Lung (tissue), 12 donors: ENCODE measurements around the gene LTB4R. TPM values are rescaled to one million over a fixed set of nuclear protein-coding genes. Genes with fewer than 3 reads are reported as not detected.

Experiments
- ATAC-seq: fragments of 200-7000 bp; cut with Tn5 transposase; one replicate; pipeline ENCODE4 v1.9.1; 2020; ENCODE audit warnings: moderate number of reproducible peaks; ENCODE audit not compliant: insufficient read depth, low FRiP score
- DNase-seq, 3 donors: peaks; one replicate each; pipeline ENCODE4 v3.0.0-alpha.2; 2013 to 2017
- H3K27ac ChIP-seq, 2 donors: one replicate each; pipeline ENCODE4 v1.5.1; 2013; ENCODE audit warnings: mild to moderate bottlenecking in 2 of 2, moderate library complexity in 2 of 2, control low read depth in 1 of 2, inconsistent platforms in 1 of 2, low read depth in 1 of 2, low read length in 1 of 2
- H3K27me3 ChIP-seq, 3 donors: one replicate each; pipeline ENCODE4 v1.5.1; 2013; ENCODE audit warnings: low read length in 2 of 3; ENCODE audit not compliant: control insufficient read depth in 3 of 3, insufficient read depth in 3 of 3
- H3K36me3 ChIP-seq, 4 donors: one replicate each; pipeline ENCODE4 v1.5.1; 2013; ENCODE audit warnings: low read length in 4 of 4, mild to moderate bottlenecking in 1 of 4, moderate library complexity in 1 of 4; ENCODE audit not compliant: control insufficient read depth in 4 of 4, insufficient read depth in 4 of 4
- H3K4me1 ChIP-seq, 5 donors: one replicate each; pipeline ENCODE4 v1.5.1; 2013; ENCODE audit warnings: low read length in 5 of 5, mild to moderate bottlenecking in 2 of 5, moderate library complexity in 1 of 5; ENCODE audit not compliant: control insufficient read depth in 5 of 5, insufficient read depth in 5 of 5
- H3K4me3 ChIP-seq: one replicate; pipeline ENCODE4 v1.5.1; 2013; ENCODE audit warnings: mild to moderate bottlenecking, control low read depth, moderate library complexity
- H3K9ac ChIP-seq, 2 donors: one replicate each; pipeline ENCODE4 v1.5.1; 2013; ENCODE audit warnings: low read length in 2 of 2, control low read depth in 1 of 2; ENCODE audit not compliant: insufficient read depth in 1 of 2
- H3K9me3 ChIP-seq, 4 donors: one replicate each; pipeline ENCODE4 v1.5.1; 2013; ENCODE audit warnings: low read length in 3 of 4, mild to moderate bottlenecking in 1 of 4, moderate library complexity in 1 of 4; ENCODE audit not compliant: control insufficient read depth in 4 of 4, insufficient read depth in 3 of 4
- CTCF ChIP-seq: IDR thresholded peaks from 2 replicates; pipeline ENCODE4 v1.5.1; 2012; ENCODE audit warnings: mild to moderate bottlenecking; ENCODE audit errors: control extremely low read depth, extremely low read depth
- WGBS, 2 donors: extraction: QIAGEN DNeasy Blood & Tissue Kit; methylation state at CpG; one replicate each; pipeline ENCODE4 v1.1.7; 2013; 5-methylcytosine and 5-hydroxymethylcytosine counted together
- polyA plus RNA-seq, 2 donors: library from polyadenylated mRNA; stranded (reverse); fragments of 200-250 nt; gene quantifications; one replicate each; pipeline ENCODE4 v1.2.1, GENCODE V29; 2013
- total RNA-seq, 2 donors: library from RNA; depleted of rRNA in 1 of 2; stranded (reverse); fragments of >200 nt in 1 of 2; gene quantifications; one replicate each; pipeline ENCODE4 v1.2.1, GENCODE V29; 2014 to 2021
- donor health status: control.
- donor health status: control.
- donor health status: Bipolar disorder and iron deficiency.
- donor health status: healthy.
- donor health status: DM: yes; HTN: yes; CAD: no.

The LTB4R gene
- total and polyA plus RNA-seq, 4 donors: 4.4 to 47.0 (median 11.0) TPM

GRCh38 chr14:24286996-24287395, 24.3 kb upstream of the LTB4R start:
- H3K9me3 ChIP-seq: no peaks in the 10 kb centered on the region
- peaks cover 7 to 22% (median 15%) of the 10 kb centered on the region in 4 donors for H3K36me3 ChIP-seq
- no peak overlapping the region for H3K9ac ChIP-seq
- H3K4me3 ChIP-seq: no peak overlapping the region
- H3K27me3 ChIP-seq: no peaks in the 10 kb centered on the region
- TF ChIP-seq CTCF: no peak
- no peak for DNase-seq
- no peak overlapping the region for H3K27ac ChIP-seq
- 95 to 97% methylated on average over 5 of the region's 5 CpGs for WGBS, 2 donors
- no peaks in the 10 kb centered on the region for H3K4me1 ChIP-seq
- ATAC-seq: no peak

GRCh38 chr14:24289649-24290280, 21.5 kb upstream of the LTB4R start:
- Histone ChIP-seq H3K27me3 (no peaks in the 10 kb centered on the region), H3K4me3 (no peak overlapping the region), H3K36me3 (peaks cover 7 to 29% (median 20%) of the 10 kb centered on the region in 4 donors), H3K4me1 (no peaks in the 10 kb centered on the region), H3K27ac (no peak overlapping the region), H3K9me3 (no peaks in the 10 kb centered on the region), H3K9ac (no peak overlapping the region)
- WGBS, 2 donors: 70 to 80% methylated on average over 6 of the region's 6 CpGs
- no peak for TF ChIP-seq CTCF
- ATAC-seq: no peak
- no peak for DNase-seq

GRCh38 chr14:24290746-24291145, 20.6 kb upstream of the LTB4R start:
- Histone ChIP-seq H3K27me3 (no peaks in the 10 kb centered on the region), H3K27ac (no peak overlapping the region), H3K4me3 (no peak overlapping the region), H3K36me3 (peaks cover 7 to 31% (median 23%) of the 10 kb centered on the region in 4 donors), H3K9me3 (no peaks in the 10 kb centered on the region), H3K9ac (no peak overlapping the region), H3K4me1 (no peaks in the 10 kb centered on the region)
- DNase-seq (no peak), ATAC-seq (no peak)
- 88 to 95% methylated on average over 9 of the region's 9 CpGs for WGBS, 2 donors
- no peak for TF ChIP-seq CTCF
